ENCODE data around the gene DNAJB2.
A peak's percentile ranks its signal among the peaks of the same experiment; 100 is the strongest.

DNAJB2 gene

DNA sequence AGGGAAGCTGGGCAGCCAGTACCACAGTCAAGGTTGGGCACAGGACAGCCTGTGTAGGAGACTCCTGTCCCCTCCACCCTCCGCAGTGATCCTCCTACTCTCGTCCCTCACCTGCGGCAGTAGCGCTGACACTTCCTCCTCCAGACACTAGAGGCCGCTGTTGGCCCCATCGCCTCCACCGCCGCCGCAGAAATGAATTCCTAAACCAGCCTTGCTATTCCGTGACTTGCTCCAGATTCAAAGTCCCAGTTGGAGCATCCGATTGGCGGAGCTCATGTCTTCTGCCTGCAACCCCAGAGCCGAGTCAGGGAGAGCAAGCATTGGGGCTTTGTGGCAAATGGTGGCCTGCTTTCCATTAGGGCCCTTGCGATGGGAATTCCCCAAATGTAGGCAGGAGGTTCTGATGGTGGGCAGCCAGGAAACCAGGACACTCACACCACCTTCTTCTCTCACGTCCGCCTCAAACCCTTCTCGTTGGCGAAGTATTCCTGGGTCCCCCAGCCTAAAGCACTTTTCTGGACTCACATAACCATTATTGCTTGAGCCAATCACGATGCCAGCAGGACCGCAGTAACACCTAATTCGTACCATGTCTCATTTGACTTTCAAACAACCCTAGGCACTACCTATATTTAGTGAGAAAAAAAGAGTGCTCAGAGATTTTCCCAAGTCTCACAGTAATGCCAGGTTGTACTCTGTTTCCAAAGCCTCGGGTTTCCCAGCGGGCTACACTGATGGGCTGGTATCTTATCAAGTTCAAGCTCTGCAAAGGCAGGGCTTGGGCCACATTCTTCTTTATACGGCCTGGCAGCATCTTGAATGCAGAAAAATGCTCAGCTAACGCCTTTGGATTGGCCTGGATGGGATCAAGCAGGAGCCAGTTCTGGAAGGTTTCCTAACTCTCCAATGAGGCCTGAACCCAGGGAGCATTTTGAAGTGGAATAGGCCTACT lies 1.2 kb upstream of the DNAJB2 start:
- Histone ChIP-seq H3K36me3 (ENCODE audit: control insufficient read depth, insufficient read depth, low read length) (peaks cover 17% of the 10 kb centered on the region), H3K9me3 (ENCODE audit: control insufficient read depth, insufficient read depth, low read length) (no peaks in the 10 kb centered on the region), H3K4me3 (ENCODE audit: low read depth, low read length) (peak overlapping the region; percentile 58), H3K27me3 (ENCODE audit: control insufficient read depth, insufficient read depth, low read length) (no peaks in the 10 kb centered on the region), H3K4me1 (ENCODE audit: control insufficient read depth, insufficient read depth, low read length) (peaks cover 29% of the 10 kb centered on the region), H3K9ac (ENCODE audit: low read depth, low read length) (no peak overlapping the region), H3K27ac (ENCODE audit: low read depth, low read length) (peak overlapping the region; percentile 89)

DNA sequence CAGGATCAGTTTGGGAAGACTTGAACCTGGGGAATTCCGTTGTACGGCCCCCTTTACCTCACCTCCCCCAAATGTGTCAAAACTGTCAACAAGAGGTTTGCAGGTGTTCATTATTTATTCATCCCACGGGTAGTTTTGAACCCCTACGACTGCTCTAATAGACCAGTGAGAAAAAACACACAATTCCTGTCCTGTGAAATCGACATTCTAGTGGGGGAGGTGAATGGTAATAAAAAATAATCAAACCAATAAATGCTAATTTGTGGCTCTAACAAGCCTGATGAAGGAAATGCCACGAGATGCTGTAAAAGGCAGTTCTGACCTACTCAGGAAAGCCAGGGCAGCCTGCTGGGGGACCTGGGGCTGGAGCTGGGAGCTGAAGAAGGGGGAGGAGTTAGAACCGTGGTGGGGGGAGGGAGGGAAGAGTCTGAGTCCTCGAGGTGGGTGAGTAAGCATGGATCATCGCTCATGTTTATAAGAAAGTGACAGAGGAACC lies 463 bp upstream of the DNAJB2 start:
- Histone ChIP-seq H3K27me3 (ENCODE audit: control insufficient read depth, insufficient read depth, low read length) (no peaks in the 10 kb centered on the region), H3K27ac (ENCODE audit: low read depth, low read length) (peak overlapping the region; percentile 89), H3K36me3 (ENCODE audit: control insufficient read depth, insufficient read depth, low read length) (peaks cover 24% of the 10 kb centered on the region), H3K4me3 (ENCODE audit: low read depth, low read length) (peak overlapping the region; percentile 58), H3K4me1 (ENCODE audit: control insufficient read depth, insufficient read depth, low read length) (peaks cover 29% of the 10 kb centered on the region), H3K9me3 (ENCODE audit: control insufficient read depth, insufficient read depth, low read length) (no peaks in the 10 kb centered on the region), H3K9ac (ENCODE audit: low read depth, low read length) (no peak overlapping the region)

GRCh38 chr2:219279916-219280516 lies 850 bp downstream of the DNAJB2 start:
- peaks cover 23% of the 10 kb centered on the region for H3K4me1 ChIP-seq (ENCODE audit: control insufficient read depth, insufficient read depth, low read length)

GRCh38 chr2:219280651-219281050 lies 1.5 kb downstream of the DNAJB2 start:
- H3K9me3 ChIP-seq (ENCODE audit: control insufficient read depth, insufficient read depth, low read length): no peaks in the 10 kb centered on the region
- no peaks in the 10 kb centered on the region for H3K27me3 ChIP-seq (ENCODE audit: control insufficient read depth, insufficient read depth, low read length)
- peaks cover 25% of the 10 kb centered on the region for H3K4me1 ChIP-seq (ENCODE audit: control insufficient read depth, insufficient read depth, low read length)
- no peak overlapping the region for H3K27ac ChIP-seq (ENCODE audit: low read depth, low read length)
- H3K9ac ChIP-seq (ENCODE audit: low read depth, low read length): no peak overlapping the region
- H3K36me3 ChIP-seq (ENCODE audit: control insufficient read depth, insufficient read depth, low read length): peaks cover 31% of the 10 kb centered on the region
- no peak overlapping the region for H3K4me3 ChIP-seq (ENCODE audit: low read depth, low read length)

More at GRCh38 chr2:219279916-219280516, 850 bp downstream of the DNAJB2 start:
- peak overlapping the region; percentile 52; the same call in 1 of the 2 replicates for H3K9ac ChIP-seq (ENCODE audit: low read depth, low read length)
- peak overlapping the region; percentile 89 for H3K27ac ChIP-seq (ENCODE audit: low read depth, low read length)
- H3K36me3 ChIP-seq (ENCODE audit: control insufficient read depth, insufficient read depth, low read length): peaks cover 29% of the 10 kb centered on the region
- peak overlapping the region; percentile 63 for H3K4me3 ChIP-seq (ENCODE audit: low read depth, low read length)
- no peaks in the 10 kb centered on the region for H3K27me3 ChIP-seq (ENCODE audit: control insufficient read depth, insufficient read depth, low read length)
- no peaks in the 10 kb centered on the region for H3K9me3 ChIP-seq (ENCODE audit: control insufficient read depth, insufficient read depth, low read length)

GRCh38 chr2:219281588-219281987 lies 2.4 kb downstream of the DNAJB2 start:
- H3K4me3 ChIP-seq (ENCODE audit: low read depth, low read length): no peak overlapping the region
- no peaks in the 10 kb centered on the region for H3K27me3 ChIP-seq (ENCODE audit: control insufficient read depth, insufficient read depth, low read length)
- no peaks in the 10 kb centered on the region for H3K9me3 ChIP-seq (ENCODE audit: control insufficient read depth, insufficient read depth, low read length)
- peaks cover 30% of the 10 kb centered on the region for H3K4me1 ChIP-seq (ENCODE audit: control insufficient read depth, insufficient read depth, low read length)
- peaks cover 31% of the 10 kb centered on the region for H3K36me3 ChIP-seq (ENCODE audit: control insufficient read depth, insufficient read depth, low read length)
- H3K27ac ChIP-seq (ENCODE audit: low read depth, low read length): no peak overlapping the region
- no peak overlapping the region for H3K9ac ChIP-seq (ENCODE audit: low read depth, low read length)

- Histone ChIP-seq H3K9ac (ENCODE audit: low read depth, low read length) (no peak overlapping the region), H3K27ac (ENCODE audit: low read depth, low read length) (no peak overlapping the region), H3K27me3 (ENCODE audit: control insufficient read depth, insufficient read depth, low read length) (no peaks in the 10 kb centered on the region), H3K4me1 (ENCODE audit: control insufficient read depth, insufficient read depth, low read length) (peaks cover 25% of the 10 kb centered on the region), H3K36me3 (ENCODE audit: control insufficient read depth, insufficient read depth, low read length) (peaks cover 31% of the 10 kb centered on the region), H3K4me3 (ENCODE audit: low read depth, low read length) (no peak overlapping the region), H3K9me3 (ENCODE audit: control insufficient read depth, insufficient read depth, low read length) (no peaks in the 10 kb centered on the region)
These were observed 3.2 kb downstream of the DNAJB2 start for GRCh38 chr2:219282375-219282774.

DNA sequence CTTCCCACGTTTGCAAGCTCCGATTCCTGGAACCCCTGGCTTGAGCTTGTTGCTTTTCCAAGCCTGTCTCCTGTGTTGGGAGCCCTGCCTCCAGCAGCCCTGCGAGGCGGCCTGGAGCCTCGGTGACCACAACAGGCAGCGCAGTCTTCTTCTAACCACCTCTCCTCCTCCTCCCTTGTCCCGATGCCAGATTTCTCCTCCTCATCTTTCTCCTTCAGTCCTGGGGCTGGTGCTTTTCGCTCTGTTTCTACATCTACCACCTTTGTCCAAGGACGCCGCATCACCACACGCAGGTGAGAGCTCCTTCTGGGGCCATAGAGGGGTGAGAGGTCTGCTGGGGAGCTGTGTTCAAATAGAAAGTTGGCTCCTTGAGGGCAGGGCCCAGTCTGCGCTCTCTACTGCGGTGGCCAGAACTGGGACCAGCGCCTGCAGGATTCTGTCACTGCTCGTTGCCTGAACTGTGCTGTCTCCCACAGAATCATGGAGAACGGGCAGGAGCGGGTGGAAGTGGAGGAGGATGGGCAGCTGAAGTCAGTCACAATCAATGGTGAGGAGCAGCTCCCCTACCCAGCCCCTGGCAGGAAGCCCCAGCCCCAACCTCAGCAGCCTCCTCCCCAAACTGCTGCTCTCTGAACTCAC lies 3.9 kb downstream of the DNAJB2 start:
- no peaks in the 10 kb centered on the region for H3K9me3 ChIP-seq (ENCODE audit: control insufficient read depth, insufficient read depth, low read length)
- H3K27me3 ChIP-seq (ENCODE audit: control insufficient read depth, insufficient read depth, low read length): no peaks in the 10 kb centered on the region
- peaks cover 19% of the 10 kb centered on the region for H3K4me1 ChIP-seq (ENCODE audit: control insufficient read depth, insufficient read depth, low read length)
- H3K36me3 ChIP-seq (ENCODE audit: control insufficient read depth, insufficient read depth, low read length): peaks cover 31% of the 10 kb centered on the region
- H3K27ac ChIP-seq (ENCODE audit: low read depth, low read length): no peak overlapping the region
- H3K9ac ChIP-seq (ENCODE audit: low read depth, low read length): no peak overlapping the region
- no peak overlapping the region for H3K4me3 ChIP-seq (ENCODE audit: low read depth, low read length)

GRCh38 chr2:219284501-219285372 lies 5.6 kb downstream of the DNAJB2 start:
- H3K4me3 ChIP-seq (ENCODE audit: low read depth, low read length): no peak overlapping the region
- H3K4me1 ChIP-seq (ENCODE audit: control insufficient read depth, insufficient read depth, low read length): peaks cover 11% of the 10 kb centered on the region; the same call in 1 of the 2 replicates
- H3K27ac ChIP-seq (ENCODE audit: low read depth, low read length): no peak overlapping the region
- peaks cover 31% of the 10 kb centered on the region for H3K36me3 ChIP-seq (ENCODE audit: control insufficient read depth, insufficient read depth, low read length)
- no peaks in the 10 kb centered on the region for H3K27me3 ChIP-seq (ENCODE audit: control insufficient read depth, insufficient read depth, low read length)
- H3K9ac ChIP-seq (ENCODE audit: low read depth, low read length): no peak overlapping the region
- H3K9me3 ChIP-seq (ENCODE audit: control insufficient read depth, insufficient read depth, low read length): no peaks in the 10 kb centered on the region

DNA sequence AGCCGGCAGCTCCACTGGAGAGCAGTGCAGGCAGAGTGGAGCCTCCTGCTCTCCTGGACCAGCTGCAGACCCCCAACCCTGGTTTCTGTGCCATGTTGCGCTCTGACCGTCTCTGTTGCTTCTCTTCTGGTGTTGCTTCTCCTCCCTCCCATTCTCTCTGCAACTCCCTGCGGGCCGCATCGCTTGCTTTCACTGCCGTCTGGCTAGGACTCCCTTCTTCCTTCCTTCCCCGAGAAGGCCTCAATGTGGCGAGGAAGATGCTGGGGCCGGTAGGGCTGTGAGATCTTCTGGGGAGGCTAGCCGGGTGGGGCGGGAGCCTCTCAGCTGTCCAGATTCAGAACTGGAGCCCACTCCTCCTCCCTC lies 6.2 kb downstream of the DNAJB2 start:
- Histone ChIP-seq H3K4me3 (ENCODE audit: low read depth, low read length) (no peak overlapping the region), H3K4me1 (ENCODE audit: control insufficient read depth, insufficient read depth, low read length) (peaks cover 7% of the 10 kb centered on the region; the same call in 1 of the 2 replicates), H3K27ac (ENCODE audit: low read depth, low read length) (no peak overlapping the region), H3K27me3 (ENCODE audit: control insufficient read depth, insufficient read depth, low read length) (no peaks in the 10 kb centered on the region), H3K9me3 (ENCODE audit: control insufficient read depth, insufficient read depth, low read length) (no peaks in the 10 kb centered on the region), H3K36me3 (ENCODE audit: control insufficient read depth, insufficient read depth, low read length) (peaks cover 31% of the 10 kb centered on the region), H3K9ac (ENCODE audit: low read depth, low read length) (no peak overlapping the region)

- H3K36me3 ChIP-seq (ENCODE audit: control insufficient read depth, insufficient read depth, low read length): peaks cover 31% of the 10 kb centered on the region
- no peaks in the 10 kb centered on the region for H3K9me3 ChIP-seq (ENCODE audit: control insufficient read depth, insufficient read depth, low read length)
- H3K4me1 ChIP-seq (ENCODE audit: control insufficient read depth, insufficient read depth, low read length): peaks cover 7% of the 10 kb centered on the region; the same call in 1 of the 2 replicates
- H3K27ac ChIP-seq (ENCODE audit: low read depth, low read length): no peak overlapping the region
- H3K27me3 ChIP-seq (ENCODE audit: control insufficient read depth, insufficient read depth, low read length): no peaks in the 10 kb centered on the region
- no peak overlapping the region for H3K4me3 ChIP-seq (ENCODE audit: low read depth, low read length)
- no peak overlapping the region for H3K9ac ChIP-seq (ENCODE audit: low read depth, low read length)
These were observed 6.8 kb downstream of the DNAJB2 start for GRCh38 chr2:219285894-219286425.

All from HUES48 (cell line).